ENCODE results near the gene MAEA.

DNA sequence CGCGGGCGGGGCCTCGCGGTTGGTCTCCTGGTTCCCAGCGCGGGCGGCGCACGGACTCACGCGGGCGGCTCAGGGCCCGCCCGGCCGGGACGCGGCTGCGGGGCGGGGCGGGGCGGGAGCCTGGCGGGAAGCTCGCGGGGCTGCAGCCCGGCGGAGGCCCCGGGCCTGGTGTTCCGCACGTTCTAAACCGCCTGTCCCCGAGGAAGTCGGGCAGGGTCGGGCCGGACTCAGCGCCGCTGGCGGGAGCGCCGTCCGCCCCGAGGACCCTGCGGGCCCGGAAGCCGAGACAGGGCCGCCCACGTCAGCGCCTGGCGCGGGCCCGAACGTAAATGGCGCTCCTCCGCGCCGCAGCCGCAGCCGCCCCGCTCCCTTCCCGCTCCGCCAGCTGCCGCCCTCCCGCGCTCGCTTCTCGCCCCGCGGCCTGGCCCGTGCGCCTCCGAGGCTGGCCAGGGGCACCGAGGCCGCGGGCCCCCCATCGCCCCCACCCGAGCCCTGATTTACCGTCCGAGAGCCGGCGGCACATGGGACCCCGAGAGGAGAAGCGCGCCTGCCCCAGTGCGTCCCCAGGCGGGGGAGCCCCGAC lies 40.5 kb upstream of the MAEA start:
- TF ChIP-seq, protein P1, sequence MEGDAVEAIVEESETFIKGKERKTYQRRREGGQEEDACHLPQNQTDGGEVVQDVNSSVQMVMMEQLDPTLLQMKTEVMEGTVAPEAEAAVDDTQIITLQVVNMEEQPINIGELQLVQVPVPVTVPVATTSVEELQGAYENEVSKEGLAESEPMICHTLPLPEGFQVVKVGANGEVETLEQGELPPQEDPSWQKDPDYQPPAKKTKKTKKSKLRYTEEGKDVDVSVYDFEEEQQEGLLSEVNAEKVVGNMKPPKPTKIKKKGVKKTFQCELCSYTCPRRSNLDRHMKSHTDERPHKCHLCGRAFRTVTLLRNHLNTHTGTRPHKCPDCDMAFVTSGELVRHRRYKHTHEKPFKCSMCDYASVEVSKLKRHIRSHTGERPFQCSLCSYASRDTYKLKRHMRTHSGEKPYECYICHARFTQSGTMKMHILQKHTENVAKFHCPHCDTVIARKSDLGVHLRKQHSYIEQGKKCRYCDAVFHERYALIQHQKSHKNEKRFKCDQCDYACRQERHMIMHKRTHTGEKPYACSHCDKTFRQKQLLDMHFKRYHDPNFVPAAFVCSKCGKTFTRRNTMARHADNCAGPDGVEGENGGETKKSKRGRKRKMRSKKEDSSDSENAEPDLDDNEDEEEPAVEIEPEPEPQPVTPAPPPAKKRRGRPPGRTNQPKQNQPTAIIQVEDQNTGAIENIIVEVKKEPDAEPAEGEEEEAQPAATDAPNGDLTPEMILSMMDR (IDR thresholded peaks at IDR 0.05; ENCODE audit: poor library complexity), result no peak
- TF ChIP-seq EZH2phosphoT487 (IDR thresholded peaks at IDR 0.05; ENCODE audit: low read depth, severe bottlenecking, unreplicated experiment), result no peak
- TF ChIP-seq EZH2 (IDR thresholded peaks at IDR 0.05; ENCODE audit: borderline replicate concordance), result no peak
